ENCODE measurements around the gene FNBP1.

- TF ChIP-seq POLR2A (IDR thresholded peaks at IDR 0.05) (no peak), CTCF (IDR thresholded peaks at IDR 0.05) (no peak)
These were observed 145.7 kb downstream of the FNBP1 start for GRCh38 chr9:129897263-129897662.

Data from body of pancreas (tissue), 4 donors.